GM12873 (cell line): ENCODE results near the gene DEUP1.

ENCODE experiments used
- TF ChIP-seq, protein P1 (sequence below): IDR thresholded peaks from 2 replicates; pipeline ENCODE4 v1.5.1; 2012; ENCODE audit warnings: low read depth, mild to moderate bottlenecking, moderate library complexity, low read length, control low read depth; ENCODE audit not compliant: insufficient read depth; ENCODE audit errors: missing control alignments

The DEUP1 gene

DNA sequence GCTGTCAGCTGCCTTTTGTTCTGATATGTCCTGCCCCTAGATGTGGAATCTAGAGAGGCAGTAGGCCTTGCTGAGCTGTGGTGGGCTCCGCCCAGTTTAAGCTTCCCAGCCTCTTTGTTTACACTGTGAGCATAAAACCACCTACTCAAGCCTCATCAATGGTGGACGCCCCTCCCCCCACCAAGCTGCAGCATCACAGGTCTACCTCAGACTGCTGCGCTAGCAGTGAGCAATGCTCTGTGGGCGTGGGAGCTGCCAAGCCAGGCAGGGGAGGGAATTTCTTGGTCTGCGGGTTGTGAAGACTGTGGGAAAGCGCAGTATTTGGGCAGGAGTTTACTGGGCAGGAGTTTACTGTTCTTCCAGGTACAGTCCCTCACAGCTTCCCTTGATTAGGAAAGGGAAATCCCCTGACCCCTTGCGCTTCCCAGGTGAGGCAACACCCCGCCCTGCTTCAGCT, 114.1 kb downstream of the DEUP1 start:
- TF ChIP-seq, protein P1, sequence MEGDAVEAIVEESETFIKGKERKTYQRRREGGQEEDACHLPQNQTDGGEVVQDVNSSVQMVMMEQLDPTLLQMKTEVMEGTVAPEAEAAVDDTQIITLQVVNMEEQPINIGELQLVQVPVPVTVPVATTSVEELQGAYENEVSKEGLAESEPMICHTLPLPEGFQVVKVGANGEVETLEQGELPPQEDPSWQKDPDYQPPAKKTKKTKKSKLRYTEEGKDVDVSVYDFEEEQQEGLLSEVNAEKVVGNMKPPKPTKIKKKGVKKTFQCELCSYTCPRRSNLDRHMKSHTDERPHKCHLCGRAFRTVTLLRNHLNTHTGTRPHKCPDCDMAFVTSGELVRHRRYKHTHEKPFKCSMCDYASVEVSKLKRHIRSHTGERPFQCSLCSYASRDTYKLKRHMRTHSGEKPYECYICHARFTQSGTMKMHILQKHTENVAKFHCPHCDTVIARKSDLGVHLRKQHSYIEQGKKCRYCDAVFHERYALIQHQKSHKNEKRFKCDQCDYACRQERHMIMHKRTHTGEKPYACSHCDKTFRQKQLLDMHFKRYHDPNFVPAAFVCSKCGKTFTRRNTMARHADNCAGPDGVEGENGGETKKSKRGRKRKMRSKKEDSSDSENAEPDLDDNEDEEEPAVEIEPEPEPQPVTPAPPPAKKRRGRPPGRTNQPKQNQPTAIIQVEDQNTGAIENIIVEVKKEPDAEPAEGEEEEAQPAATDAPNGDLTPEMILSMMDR = no peak

DNA sequence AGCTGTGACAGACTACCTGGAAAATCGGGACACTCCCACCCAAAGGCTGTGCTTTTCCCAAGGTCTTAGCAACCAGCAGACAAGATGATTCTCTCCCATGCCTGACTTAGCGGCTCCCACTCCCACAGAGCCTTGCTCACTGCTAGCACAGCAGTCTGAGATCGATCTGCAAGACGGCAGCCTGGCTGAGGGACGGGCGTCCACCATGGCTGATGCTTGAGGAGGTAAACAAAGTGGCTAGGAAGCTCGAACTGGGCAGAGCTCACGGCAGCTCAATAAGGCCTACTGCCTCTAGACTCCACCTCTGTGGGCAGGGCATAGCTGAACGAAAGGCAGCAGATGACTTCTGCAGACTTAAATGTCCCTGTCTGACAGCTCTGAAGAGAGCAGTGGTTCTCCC, 127.7 kb downstream of the DEUP1 start:
- TF ChIP-seq, protein P1 = no peak

DNA sequence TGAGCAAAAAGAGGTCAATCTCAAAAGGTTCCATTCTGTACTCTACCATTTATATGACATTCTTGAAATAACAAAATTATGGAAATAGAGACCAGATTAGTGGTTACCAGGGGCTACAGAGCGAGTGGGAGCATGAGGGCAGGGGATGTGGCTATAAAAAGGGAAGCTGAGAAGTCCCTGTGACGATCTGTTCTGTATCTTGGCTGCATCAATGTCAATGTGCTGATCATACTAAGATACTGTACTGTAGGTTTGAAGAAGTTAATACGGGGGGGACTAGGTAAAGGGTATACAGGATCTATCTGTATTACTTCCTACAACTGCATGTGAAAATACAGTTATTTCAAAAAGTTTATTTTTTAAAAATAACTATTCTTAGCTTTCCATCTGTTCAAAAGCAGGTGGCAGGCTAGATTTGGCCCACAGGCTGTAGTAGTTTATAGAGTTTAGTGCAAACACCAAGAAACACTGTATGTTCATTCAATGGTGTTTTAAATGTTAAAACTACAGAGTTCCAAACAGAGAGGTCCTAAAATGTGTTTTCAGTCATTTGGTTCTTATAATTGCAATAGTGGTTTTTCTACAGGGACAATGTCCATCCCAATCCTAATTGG, 134.5 kb downstream of the DEUP1 start:
- TF ChIP-seq, protein P1 = no peak

DNA sequence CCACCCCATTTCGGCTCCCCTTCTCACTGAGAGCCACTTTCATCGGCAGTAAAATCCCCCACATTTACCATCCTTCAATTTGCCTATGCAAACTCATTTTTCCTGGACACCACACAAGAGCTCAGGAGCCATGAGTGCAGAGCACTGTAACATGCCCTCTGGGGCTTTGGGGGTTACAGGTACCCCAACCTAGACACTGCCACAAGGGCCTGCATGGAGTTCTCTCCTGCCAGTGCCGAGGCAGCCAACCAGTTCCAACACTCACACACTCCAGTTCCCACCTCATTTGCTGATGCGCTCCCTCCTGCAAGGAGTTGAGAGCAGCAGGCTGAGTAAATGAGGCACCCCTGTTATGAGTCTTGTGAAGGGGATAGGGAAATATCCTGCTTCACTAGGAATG, 136.5 kb downstream of the DEUP1 start:
- TF ChIP-seq, protein P1 = no peak

DNA sequence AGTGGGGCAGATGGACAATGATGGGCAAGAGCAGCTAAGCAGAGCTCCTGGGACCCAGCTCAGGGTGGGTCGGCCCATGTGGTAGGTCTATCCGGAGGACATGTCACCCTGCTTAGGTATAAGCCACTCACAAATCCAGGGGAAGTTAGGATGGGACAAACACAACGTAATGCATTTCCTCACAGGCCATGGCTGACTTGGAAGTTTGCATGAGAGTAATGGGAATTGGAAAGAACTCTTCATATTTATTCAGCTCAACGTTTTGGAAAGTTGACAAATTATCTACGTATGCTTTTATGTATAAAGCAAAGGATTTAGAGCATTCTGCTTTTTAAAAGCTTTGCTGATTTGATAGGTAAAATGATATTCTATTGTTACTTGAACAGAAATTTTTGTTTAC, 137.7 kb downstream of the DEUP1 start:
- TF ChIP-seq, protein P1 = no peak

DNA sequence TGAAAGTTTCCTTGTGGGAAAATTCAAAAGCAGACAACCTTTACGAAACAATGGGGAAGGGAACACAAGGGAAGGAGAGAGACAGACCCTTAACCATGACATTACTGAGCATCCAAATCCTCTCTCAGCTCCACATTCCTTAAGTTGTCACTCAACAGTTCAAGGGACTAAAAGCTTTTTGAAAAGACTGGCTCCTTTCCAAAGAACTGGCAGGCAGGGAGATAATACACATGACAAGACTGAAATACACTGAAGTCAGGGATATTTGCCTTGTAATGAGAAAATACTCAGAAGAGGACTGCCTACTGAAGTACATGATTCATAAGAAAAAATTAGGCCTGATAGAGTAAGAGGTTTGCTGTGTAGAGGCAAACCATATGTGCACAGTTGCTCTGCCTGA, 143.6 kb downstream of the DEUP1 start:
- TF ChIP-seq, protein P1 = no peak

DNA sequence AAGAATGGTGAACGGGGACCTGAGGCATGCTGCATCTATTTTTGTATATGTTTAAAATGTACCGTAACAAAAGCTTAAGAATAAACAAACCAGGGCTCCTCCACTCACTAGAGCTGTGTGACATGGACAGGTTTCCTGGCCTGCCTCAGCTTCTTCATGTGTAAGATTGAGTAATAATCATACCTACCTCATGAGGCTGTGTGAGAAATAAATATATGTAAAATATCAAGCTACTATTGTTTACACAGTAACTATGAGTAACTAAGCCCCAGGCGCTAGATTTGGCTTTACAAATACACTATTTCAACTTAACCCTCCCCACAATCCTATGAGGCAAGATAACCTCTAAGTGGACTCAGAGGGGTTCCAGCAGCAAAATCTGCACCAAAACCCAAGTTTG, 146.3 kb downstream of the DEUP1 start:
- TF ChIP-seq, protein P1 = no peak

DNA sequence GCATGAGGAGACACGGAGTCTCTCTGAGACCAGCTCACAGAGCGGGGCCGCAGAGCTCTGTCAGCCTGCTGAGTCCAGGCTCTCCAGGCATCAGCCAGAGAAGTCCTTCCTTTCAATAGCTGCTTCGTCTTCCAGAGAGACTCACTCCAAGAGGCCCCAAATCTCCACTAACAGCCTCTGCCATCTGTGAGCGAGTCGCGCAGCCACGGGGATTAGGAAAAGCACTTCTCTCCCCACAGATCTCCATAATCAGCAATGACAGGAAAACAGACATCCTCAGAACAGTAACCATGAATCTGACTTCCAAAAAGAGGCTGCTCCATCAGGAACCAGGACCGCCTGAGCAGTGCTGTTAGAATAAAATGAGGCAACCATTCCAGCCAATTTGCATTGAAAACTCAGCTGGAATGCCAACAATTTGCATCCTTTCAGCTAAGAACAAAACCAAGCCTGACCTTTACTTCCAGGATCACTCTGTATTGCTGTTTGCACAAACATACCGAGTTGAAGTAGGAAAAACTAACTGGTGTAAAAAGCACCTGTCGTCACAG, 147.2 kb downstream of the DEUP1 start:
- TF ChIP-seq, protein P1 = no peak
